ENCODE measurements around the gene GOLT1A.

GRCh38 chr1:204204944-204205343 lies 8.8 kb downstream of the GOLT1A start:
- TF ChIP-seq POLR2A (IDR thresholded peaks at IDR 0.05) = no peak
- TF ChIP-seq, protein P1, sequence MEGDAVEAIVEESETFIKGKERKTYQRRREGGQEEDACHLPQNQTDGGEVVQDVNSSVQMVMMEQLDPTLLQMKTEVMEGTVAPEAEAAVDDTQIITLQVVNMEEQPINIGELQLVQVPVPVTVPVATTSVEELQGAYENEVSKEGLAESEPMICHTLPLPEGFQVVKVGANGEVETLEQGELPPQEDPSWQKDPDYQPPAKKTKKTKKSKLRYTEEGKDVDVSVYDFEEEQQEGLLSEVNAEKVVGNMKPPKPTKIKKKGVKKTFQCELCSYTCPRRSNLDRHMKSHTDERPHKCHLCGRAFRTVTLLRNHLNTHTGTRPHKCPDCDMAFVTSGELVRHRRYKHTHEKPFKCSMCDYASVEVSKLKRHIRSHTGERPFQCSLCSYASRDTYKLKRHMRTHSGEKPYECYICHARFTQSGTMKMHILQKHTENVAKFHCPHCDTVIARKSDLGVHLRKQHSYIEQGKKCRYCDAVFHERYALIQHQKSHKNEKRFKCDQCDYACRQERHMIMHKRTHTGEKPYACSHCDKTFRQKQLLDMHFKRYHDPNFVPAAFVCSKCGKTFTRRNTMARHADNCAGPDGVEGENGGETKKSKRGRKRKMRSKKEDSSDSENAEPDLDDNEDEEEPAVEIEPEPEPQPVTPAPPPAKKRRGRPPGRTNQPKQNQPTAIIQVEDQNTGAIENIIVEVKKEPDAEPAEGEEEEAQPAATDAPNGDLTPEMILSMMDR (IDR thresholded peaks at IDR 0.05) = no peak
